Mucosa of gallbladder (tissue), 1 donor: ENCODE data around the gene CLRN2. TPM values are rescaled to one million over a fixed set of nuclear protein-coding genes. Genes with fewer than 3 reads are reported as not detected.
"Not testable (repeated sequence)": the region's sequence is repeated elsewhere in the genome, so short reads cannot be mapped to it uniquely, and the experiment has no call there.

Experiments
- DNase-seq: peaks from one replicate; pipeline ENCODE4 v3.0.0-alpha.2; 2020; ENCODE audit warnings: low spot score
- total RNA-seq: library from RNA; stranded (reverse); gene quantifications from one replicate; pipeline ENCODE4 v1.2.1, GENCODE V29; 2021
- donor health status: DM: no; HTN: no; CAD: no.

The CLRN2 gene
- total RNA-seq, 1 donor from 2014 or later: not detected

- no peak for DNase-seq
These were observed 10.9 kb upstream of the CLRN2 start for GRCh38 chr4:17504081-17504480.

- DNase-seq: no peak
These were observed 4.4 kb upstream of the CLRN2 start for GRCh38 chr4:17510582-17510981.

GRCh38 chr4:17511051-17511450 lies 3.9 kb upstream of the CLRN2 start:
- DNase-seq: peak; percentile 40

- DNase-seq: peak; percentile 37
These were observed 3.4 kb upstream of the CLRN2 start for GRCh38 chr4:17511509-17511949.

GRCh38 chr4:17511950-17512795 lies 2.8 kb upstream of the CLRN2 start, which contains the start of gene QDPR:
TSS of gene QDPR (minus strand) at chr4:17512090. CDS start at chr4:17512054, 36 bp downstream.
- DNase-seq: peak; percentile 74

- DNase-seq: no peak
These were observed 1.8 kb upstream of the CLRN2 start for GRCh38 chr4:17512973-17513665.

GRCh38 chr4:17515445-17516407 lies 761 bp downstream of the CLRN2 start:
- DNase-seq: peak; percentile 27

- DNase-seq: no peak
These were observed 2.0 kb downstream of the CLRN2 start for GRCh38 chr4:17516980-17517379.

GRCh38 chr4:17517664-17518063 lies 2.7 kb downstream of the CLRN2 start:
- DNase-seq: no peak

GRCh38 chr4:17521595-17521994 lies 6.6 kb downstream of the CLRN2 start:
- no peak for DNase-seq

GRCh38 chr4:17523662-17524061 lies 8.7 kb downstream of the CLRN2 start:
- DNase-seq: no peak

- DNase-seq: no peak
These were observed 11.9 kb downstream of the CLRN2 start for GRCh38 chr4:17526695-17527477.

- no peak for DNase-seq
These were observed 13.7 kb downstream of the CLRN2 start for GRCh38 chr4:17528551-17529165.

GRCh38 chr4:17531538-17532285 lies 16.7 kb downstream of the CLRN2 start:
- no peak for DNase-seq

- DNase-seq: no peak
These were observed 19.7 kb downstream of the CLRN2 start for GRCh38 chr4:17534705-17535104.

GRCh38 chr4:17535242-17535641 lies 20.3 kb downstream of the CLRN2 start:
- DNase-seq: no peak

- DNase-seq: no peak
These were observed 20.9 kb downstream of the CLRN2 start for GRCh38 chr4:17535906-17536305.

- not testable (repeated sequence) for DNase-seq
These were observed 22.1 kb downstream of the CLRN2 start for GRCh38 chr4:17537060-17537459.

GRCh38 chr4:17544205-17544604 lies 29.2 kb downstream of the CLRN2 start:
- peak; percentile 45 for DNase-seq

- DNase-seq: peak; percentile 53
These were observed 29.9 kb downstream of the CLRN2 start for GRCh38 chr4:17544831-17545234.
